HepG2 (cell line): ENCODE results near the gene SFXN5. TPM values are rescaled to one million over a fixed set of nuclear protein-coding genes. Genes with fewer than 3 reads are reported as not detected.

ENCODE experiments used
- ATAC-seq: fragments of 200-7000 bp; cut with Tn5 transposase; 3 replicates; pipeline ENCODE4 v1.9.1; 2020; ENCODE audit warnings: mild to moderate bottlenecking, moderate library complexity
- BruUV-seq: library from RNA; stranded (reverse); fragments of 400-500 nt; replicated peaks from 2 replicates; lab custom pipeline; 2021; lab: Mats Ljungman, UMichigan
- CTCF ChIA-PET: fragments of 300-600 bp; formaldehyde crosslinking; extraction: SDS; loops from one replicate; lab custom pipeline; 2021; ENCODE audit warnings: low total read pairs, inconsistent platforms, low intra/inter-chr PET ratio; lab: Yijun Ruan, JAX
- POLR2A ChIA-PET: fragments of 350-600 bp; sonication (Branson Sonifier 250); formaldehyde crosslinking; loops from one replicate; lab custom pipeline; 2020; ENCODE audit warnings: antibody characterized with exemption, inconsistent platforms; lab: Yijun Ruan, JAX
- DNase-seq: peaks from one replicate; pipeline ENCODE4 v3.0.0-alpha.2; 2015; ENCODE audit warnings: low spot score
- FAIRE-seq: peaks from 3 replicates; lab custom pipeline; 2011; peaks lifted over from hg19 to GRCh38; lab: Jason Lieb, UNC
- H2AFZ ChIP-seq: one replicate; pipeline ENCODE4 v1.6.1; 2011; ENCODE audit warnings: low read length, inconsistent platforms
- H3K27ac ChIP-seq: fragments of 300-600 bp; 3 replicates; pipeline ENCODE4 v1.8.0; 2011; ENCODE audit warnings: mixed run types, mild to moderate bottlenecking, mixed read lengths, low read length, inconsistent platforms; ENCODE audit not compliant: insufficient read depth; ENCODE audit errors: extremely low read length
- H3K27me3 ChIP-seq, 2 experiments: fragments of 200-600 bp in 1 of 2; 2 replicates in 1 of 2; 3 replicates in 1 of 2; pipeline versions ENCODE4 v1.6.0 to v1.8.0; 2011; ENCODE audit warnings: low read length in 2 of 2, mild to moderate bottlenecking in 2 of 2, moderate library complexity in 2 of 2, inconsistent platforms in 1 of 2; ENCODE audit not compliant: insufficient read depth in 2 of 2, control insufficient read depth in 1 of 2
- H3K36me3 ChIP-seq, 2 experiments: fragments of 200-600 bp in 1 of 2; replicated peaks in 1 of 2; 2 replicates in 1 of 2; 3 replicates in 1 of 2; pipeline versions ENCODE4 v1.5.1 to v1.8.0; 2011; ENCODE audit warnings: low read length in 2 of 2, inconsistent platforms in 1 of 2; ENCODE audit not compliant: insufficient read depth in 2 of 2, control insufficient read depth in 1 of 2
- H3K4me1 ChIP-seq: 2 replicates; pipeline ENCODE4 v1.5.1; 2012; ENCODE audit warnings: low read length, inconsistent platforms; ENCODE audit not compliant: insufficient read depth
- H3K4me2 ChIP-seq: 2 replicates; pipeline ENCODE4 v1.6.0; 2011; ENCODE audit warnings: low read depth, low read length, inconsistent platforms
- H3K4me3 ChIP-seq, 3 experiments: fragments of 200-600 bp in 1 of 3; sonication (generic), shearing (Covaris generic) in 1 of 3; replicated peaks in 1 of 3; 2 replicates each; pipeline ENCODE4 v1.5.1; 2011 to 2016; ENCODE audit warnings: low read length in 3 of 3, inconsistent platforms in 2 of 3, low read depth in 2 of 3, mild to moderate bottlenecking in 2 of 3, control low read depth in 1 of 3, mixed read lengths in 1 of 3; ENCODE audit not compliant: insufficient read depth in 1 of 3
- H3K79me2 ChIP-seq: one replicate; pipeline ENCODE4 v1.6.1; 2011; ENCODE audit warnings: low read length, inconsistent platforms; ENCODE audit not compliant: insufficient read depth
- H3K9ac ChIP-seq: 2 replicates; pipeline ENCODE4 v1.6.0; 2011; ENCODE audit warnings: mild to moderate bottlenecking, low read depth, low read length, inconsistent platforms; ENCODE audit not compliant: insufficient read depth
- H3K9me3 ChIP-seq: 2 replicates; pipeline ENCODE4 v1.5.1; 2012; ENCODE audit warnings: mild to moderate bottlenecking, low read length
- H4K20me1 ChIP-seq: 2 replicates; pipeline ENCODE4 v1.6.0; 2011; ENCODE audit warnings: inconsistent platforms, mild to moderate bottlenecking, low read length, moderate library complexity; ENCODE audit not compliant: insufficient read depth
- ETV5 ChIP-seq: IDR thresholded peaks from 2 replicates; pipeline ENCODE4 v1.6.1; 2018; ENCODE audit warnings: missing biosample characterization, missing genetic modification reagents, inconsistent platforms, borderline replicate concordance
- KLF6 ChIP-seq: IDR thresholded peaks from 2 replicates; pipeline ENCODE4 v1.8.0; 2016; ENCODE audit warnings: missing biosample characterization, missing genetic modification reagents
- MED8 ChIP-seq: sonication (generic); formaldehyde crosslinking; IDR thresholded peaks from 2 replicates; pipeline ENCODE4 v1.8.1; 2023; ENCODE audit warnings: mild to moderate bottlenecking, missing genetic modification reagents; ENCODE audit not compliant: insufficient replicate concordance
- TCF12 ChIP-seq, 2 experiments: fragments of 450-650 bp in 1 of 2; sonication (generic) in 1 of 2; formaldehyde crosslinking in 1 of 2; IDR thresholded peaks; 2 replicates each; pipeline versions ENCODE4 v1.6.1 to v1.8.0; 2017 to 2022; ENCODE audit warnings: antibody characterized with exemption in 1 of 2, mild to moderate bottlenecking in 1 of 2, missing genetic modification reagents in 1 of 2, moderate library complexity in 1 of 2
- THAP9 ChIP-seq: sonication (generic); formaldehyde crosslinking; IDR thresholded peaks from 2 replicates; pipeline ENCODE4; 2020; ENCODE audit warnings: missing genetic modification reagents, mild to moderate bottlenecking, borderline replicate concordance
- ZNF256 ChIP-seq: sonication (generic); formaldehyde crosslinking; conservative IDR thresholded peaks from 2 replicates; pipeline ENCODE4 v1.4.0; 2020; ENCODE audit warnings: missing genetic modification reagents
- ZNF276 ChIP-seq: sonication (generic); formaldehyde crosslinking; IDR thresholded peaks from 2 replicates; pipeline ENCODE4 v1.4.0; 2020; ENCODE audit warnings: mild to moderate bottlenecking, low read depth, missing genetic modification reagents
- ZNF503 ChIP-seq: sonication (generic); formaldehyde crosslinking; IDR thresholded peaks from 2 replicates; pipeline ENCODE4 v1.4.0; 2020; ENCODE audit warnings: missing genetic modification reagents
- ZNF543 ChIP-seq: sonication (generic); formaldehyde crosslinking; IDR thresholded peaks from 2 replicates; pipeline ENCODE4 v1.4.0; 2020; ENCODE audit warnings: mild to moderate bottlenecking, missing genetic modification reagents
- ZNF660 ChIP-seq: sonication (generic); formaldehyde crosslinking; IDR thresholded peaks from 2 replicates; pipeline ENCODE4 v1.5.1; 2020; ENCODE audit warnings: mild to moderate bottlenecking, low read depth, missing genetic modification reagents, borderline replicate concordance
- ZNF704 ChIP-seq: sonication (generic); formaldehyde crosslinking; IDR thresholded peaks from 2 replicates; pipeline ENCODE4 v1.8.1; 2023; ENCODE audit warnings: mild to moderate bottlenecking, inconsistent platforms, moderate library complexity, missing genetic modification reagents, borderline replicate concordance
- WGBS: methylation state at CpG from one replicate; pipeline ENCODE4 v1.1.6; 2017; ENCODE audit warnings: low lambda C conversion rate; 5-methylcytosine and 5-hydroxymethylcytosine counted together
- in situ Hi-C: cut with HindIII; loops from 2 replicates; pipeline ENCODE4 v1.10.0; 2017; ENCODE audit warnings: low pct_unique_long_range_greater_than_20kb; ENCODE audit not compliant: extremely low pct_ligation_motif_present
- intact Hi-C: fragments of 100-400 bp; cut with micrococcal nuclease; formaldehyde crosslinking; loops from one replicate; pipeline ENCODE4 v1.10.0; 2022; ENCODE audit not compliant: unreplicated experiment
- polyA plus RNA-seq, 8 experiments: library from polyadenylated mRNA; depleted of rRNA in 3 of 8; stranded (reverse) in 7 of 8; unstranded in 1 of 8; fragments of >200 nt; fragmentation: Illumina TruSeq in 4 of 8; extraction: Trizol in 4 of 8; gene quantifications; 2 replicates each; pipeline versions ENCODE4 v1.2.1 to v1.2.3, GENCODE V29; 2011 to 2016; ENCODE audit warnings: low read depth in 4 of 8, missing spikeins in 1 of 8, mixed read lengths in 1 of 8; ENCODE audit not compliant: insufficient read depth in 1 of 8
- total RNA-seq, 5 experiments: library from RNA; depleted of rRNA; stranded (reverse); fragments of >200 nt; fragmentation: Illumina TruSeq; extraction: Trizol; gene quantifications; 2 replicates each; pipeline ENCODE4 v1.2.3, GENCODE V29; 2016; ENCODE audit warnings: low read depth in 1 of 5

Gene SFXN5
- total and polyA plus RNA-seq, 2 of the 13 experiments (the other 11 are each of a cell fraction or from before 2014, with no cell fraction given) = 34.9 to 37.4 TPM

- in situ Hi-C loops = no loop called here
- no peak overlapping the region for H2AFZ ChIP-seq
- H4K20me1 ChIP-seq = no peaks in the 10 kb centered on the region
- no peaks in the 10 kb centered on the region for H3K79me2 ChIP-seq
- no peaks in the 10 kb centered on the region for H3K9me3 ChIP-seq
- FAIRE-seq = no peak
- H3K36me3 ChIP-seq = peaks cover 4 to 15% of the 10 kb centered on the region in 2 experiments; a peak in 3 of 5 replicates
- ATAC-seq = no peak
- peaks cover 25% of the 10 kb centered on the region for H3K4me1 ChIP-seq
- 93% methylated on average over 7 of the region's 7 CpGs for WGBS
- no TSS peak for BruUV-seq
- DNase-seq = no peak
- ChIA-PET CTCF (no interaction called here), POLR2A (interaction anchor here (0.8 to 1.4 kb wide), 5 partner anchors 10 to 75 kb away, joined by 3 to 4 read pairs (median 3); partner anchors contain the start of gene SFXN5)
- H3K4me2 ChIP-seq = no peak overlapping the region
- H3K9ac ChIP-seq = no peak overlapping the region
- TF ChIP-seq ZNF503 (CRISPR knock-in tag) (no peak), ZNF660 (CRISPR knock-in tag) (no peak), ZNF543 (no peak), THAP9 (CRISPR knock-in tag) (no peak), ZNF276 (no peak), MED8 (CRISPR knock-in tag) (no peak), ZNF704 (CRISPR knock-in tag) (no peak), ETV5 (CRISPR knock-in tag) (no peak), ZNF256 (no peak), TCF12 (IDR thresholded peaks at IDR 0.05) (no peak), TCF12 (CRISPR knock-in tag; IDR thresholded peaks at IDR 0.05) (no peak), KLF6 (CRISPR knock-in tag) (no peak)
- no peak overlapping the region for H3K27ac ChIP-seq
- H3K4me3 ChIP-seq = no peak overlapping the region
- no peaks in the 10 kb centered on the region for H3K27me3 ChIP-seq
- intact Hi-C loops = no loop called here
Observed at GRCh38 chr2:72996117-72996502, 75.4 kb downstream of the SFXN5 start.
